NCI-H2029 treated with DMSO at 0.1 percent for 48 hours (cell line): ENCODE data around the gene GABRG3.
"Not testable (repeated sequence)": the region's sequence is repeated elsewhere in the genome, so short reads cannot be mapped to it uniquely, and the experiment has no call there.

Experiments used
- DNase-seq: peaks from one replicate; lab custom pipeline; 2025; lab: John Stamatoyannopoulos, UW

The GABRG3 gene

DNA sequence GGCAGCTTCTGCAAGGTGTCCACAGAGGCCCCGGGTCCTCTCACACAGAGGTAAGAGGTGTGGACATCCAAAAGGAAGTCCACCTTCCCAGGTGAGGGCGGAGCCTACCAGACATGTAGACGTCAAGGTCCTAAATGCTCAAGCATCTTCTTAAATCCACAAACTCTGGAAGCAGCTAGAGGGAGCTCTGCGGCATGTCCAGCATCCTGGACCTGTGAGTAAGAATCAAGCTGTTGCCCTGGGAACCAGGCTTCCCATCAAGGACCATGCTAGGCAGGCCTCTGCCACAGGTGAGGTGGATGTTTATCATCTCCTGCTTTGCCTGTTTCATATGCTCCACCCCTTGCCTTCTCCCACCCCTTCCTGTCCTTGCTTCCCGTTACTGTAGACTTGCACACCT, 368.2 kb downstream of the GABRG3 start:
- DNase-seq: no peak

DNA sequence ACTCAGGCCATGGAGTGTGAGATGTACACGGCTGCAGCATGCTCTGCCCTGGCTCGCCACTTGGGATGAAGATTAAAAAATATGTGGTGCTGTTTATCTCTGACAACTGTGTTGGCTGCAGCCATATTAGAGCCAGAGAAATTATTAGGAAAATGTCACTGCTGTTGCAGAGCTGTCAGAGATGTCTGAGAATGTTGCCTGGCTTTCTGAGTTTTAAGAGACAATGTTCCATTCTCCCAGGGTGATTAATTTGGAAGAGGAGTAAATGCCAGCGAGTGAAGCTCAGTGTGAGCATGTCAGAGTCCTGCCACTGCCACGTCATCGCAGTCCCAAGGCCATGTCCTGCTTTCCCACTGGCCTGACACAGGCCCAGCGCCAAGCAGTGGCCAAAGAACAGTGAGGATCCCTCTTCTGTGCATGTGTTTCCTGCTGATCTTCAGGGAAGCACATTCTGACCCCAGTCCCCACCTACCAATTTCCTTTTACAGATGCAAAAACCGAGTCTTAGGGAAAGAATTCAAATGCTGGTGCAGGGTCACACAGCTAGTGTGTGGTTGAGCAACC, 370.9 kb downstream of the GABRG3 start:
- DNase-seq: no peak

DNA sequence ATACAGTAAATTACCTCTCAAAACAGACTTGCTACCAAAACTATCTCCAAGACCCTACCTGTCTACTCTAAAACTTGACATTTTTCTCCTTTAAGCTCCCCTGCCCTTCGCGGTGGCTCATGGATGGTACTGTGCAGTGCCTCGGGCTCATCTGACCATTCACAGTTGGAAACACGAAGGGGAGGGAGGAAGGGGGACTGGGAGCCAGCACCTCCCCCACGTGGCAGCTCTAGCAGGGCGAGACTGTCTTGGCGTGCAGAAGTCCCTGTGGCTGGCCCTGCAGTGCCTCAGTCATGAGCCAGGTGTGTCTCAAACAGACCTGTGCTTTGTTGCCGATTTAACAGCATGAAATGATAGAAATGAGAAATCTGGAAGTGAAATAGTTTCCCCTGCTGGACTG, 372.0 kb downstream of the GABRG3 start:
- DNase-seq: no peak

DNA sequence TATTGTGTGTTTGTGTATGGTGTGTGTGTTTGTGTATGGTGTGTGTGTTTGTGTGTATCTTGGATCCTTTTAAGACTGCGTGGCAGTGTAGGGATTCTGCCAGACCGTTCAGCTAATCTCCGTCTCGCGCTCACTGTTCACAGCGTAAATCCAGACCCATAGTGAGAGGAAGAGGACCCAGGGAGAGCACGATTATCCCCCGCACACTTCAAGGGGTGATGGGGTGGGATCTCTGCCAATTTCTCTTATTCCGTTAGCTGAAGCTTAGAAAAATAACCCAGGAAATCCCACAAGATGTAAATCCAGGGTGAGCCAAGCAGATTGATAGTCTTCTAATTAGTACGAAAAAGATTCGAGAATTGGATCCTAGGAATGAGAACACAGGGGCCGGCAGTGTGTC, 381.2 kb downstream of the GABRG3 start:
- no peak for DNase-seq

DNA sequence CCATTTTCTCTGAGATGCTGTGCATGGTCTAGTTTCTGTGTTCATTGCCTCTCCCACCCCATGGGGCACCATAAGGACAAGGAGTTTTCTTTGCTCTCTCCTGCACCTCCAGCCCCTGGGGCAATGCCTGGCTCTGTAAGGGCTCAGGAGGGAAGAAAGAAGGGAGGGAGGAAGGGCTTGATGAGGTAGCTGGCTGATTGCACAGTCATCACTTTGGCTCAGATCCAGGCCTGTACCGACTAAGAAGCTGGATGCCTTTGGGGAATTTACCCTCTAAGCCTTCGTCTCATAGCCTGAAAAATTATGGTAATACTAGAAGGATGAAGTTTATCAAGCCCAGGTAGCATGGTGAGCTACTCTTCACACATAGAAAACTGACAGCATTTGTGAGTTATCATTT, 382.9 kb downstream of the GABRG3 start:
- DNase-seq: no peak

DNA sequence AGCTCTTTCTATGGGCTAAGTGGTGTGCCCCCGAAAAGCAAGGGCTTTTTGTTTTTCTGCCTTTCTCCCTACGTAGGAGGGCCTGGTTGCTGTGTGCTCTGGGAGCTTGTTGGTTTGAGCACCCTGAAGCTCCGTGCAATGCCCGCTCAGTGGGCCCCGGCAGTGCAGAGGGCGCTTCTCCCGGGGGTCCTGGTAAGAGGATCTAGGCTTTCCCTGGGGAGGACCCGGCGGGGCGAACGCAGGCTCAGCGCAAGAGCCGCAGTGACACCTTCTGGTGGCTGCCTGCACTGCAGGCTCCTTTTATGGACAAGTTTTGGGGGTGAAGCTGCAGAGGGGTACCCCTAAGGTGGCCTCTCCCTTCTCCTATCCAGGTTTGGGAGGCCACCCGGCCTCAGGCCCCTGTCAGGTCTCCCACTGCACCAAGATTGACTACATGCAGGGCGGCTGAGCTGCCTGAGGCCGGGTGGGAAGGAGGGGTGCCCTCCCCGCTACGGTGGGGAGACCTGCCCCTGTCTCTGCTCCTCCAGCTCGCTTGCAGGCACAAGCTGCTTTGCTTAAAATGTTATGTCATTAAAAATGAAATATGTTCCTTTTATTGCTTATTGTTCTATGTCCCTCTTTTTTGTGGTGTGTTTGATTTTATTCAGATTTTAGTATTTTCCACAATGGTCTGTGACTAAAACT, 387.9 kb downstream of the GABRG3 start:
- DNase-seq: no peak

DNA sequence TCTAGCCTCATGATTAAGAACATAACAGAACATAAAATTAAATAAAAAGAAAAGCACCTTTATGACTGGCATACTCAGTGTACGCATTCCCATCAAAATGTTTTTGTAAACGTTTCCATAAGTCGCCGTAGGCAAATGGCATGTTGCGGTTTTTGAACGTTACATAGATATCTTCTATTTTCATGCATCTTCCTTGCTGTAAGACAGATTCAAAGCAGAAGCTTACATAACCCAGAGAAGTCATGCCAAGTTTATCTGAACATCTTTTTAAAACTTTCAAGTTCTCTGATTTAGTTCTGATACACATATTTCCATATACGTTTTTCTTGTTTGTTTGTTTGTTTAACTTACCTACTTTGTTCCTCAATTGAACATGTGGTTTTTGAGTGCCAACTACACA, 388.6 kb downstream of the GABRG3 start:
- no peak for DNase-seq

DNA sequence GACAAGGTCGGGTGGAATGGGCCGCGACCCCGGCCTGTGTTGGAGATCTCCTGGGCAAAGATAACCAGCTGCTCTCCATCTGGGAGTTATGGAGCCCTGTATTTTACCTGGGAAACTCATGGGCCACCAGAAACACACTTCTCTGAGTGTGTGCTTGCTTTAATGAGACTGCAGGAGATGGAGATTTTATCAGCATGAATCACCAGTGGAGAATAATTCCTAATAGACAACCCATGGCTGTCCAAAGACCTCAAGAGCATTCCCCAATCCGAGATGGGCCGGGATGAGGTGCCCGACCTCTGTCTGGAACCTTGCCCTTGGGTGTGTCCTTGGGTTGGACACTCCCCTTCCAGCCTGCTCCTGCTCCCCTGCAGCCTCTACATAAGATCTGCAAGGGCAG, 389.3 kb downstream of the GABRG3 start:
- DNase-seq: no peak

DNA sequence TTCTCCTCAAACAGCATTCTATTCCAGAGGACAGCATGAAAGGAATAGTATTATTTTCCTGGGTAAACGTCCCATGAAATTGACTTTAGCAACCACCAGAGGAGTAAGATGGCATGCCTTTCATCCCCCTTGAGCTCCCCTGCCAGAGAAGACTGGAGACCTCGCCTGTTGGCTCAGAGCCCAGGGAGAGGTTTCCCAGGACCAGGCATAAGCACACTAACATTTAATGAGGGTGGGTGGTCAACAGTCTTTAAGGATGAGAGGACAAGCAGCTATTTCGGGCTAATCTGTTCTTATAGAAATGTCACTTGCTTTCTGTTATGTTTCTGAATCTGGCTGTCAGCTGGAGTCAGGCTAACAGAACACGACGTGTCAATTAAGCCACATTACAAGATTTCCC, 390.5 kb downstream of the GABRG3 start:
- DNase-seq: no peak

DNA sequence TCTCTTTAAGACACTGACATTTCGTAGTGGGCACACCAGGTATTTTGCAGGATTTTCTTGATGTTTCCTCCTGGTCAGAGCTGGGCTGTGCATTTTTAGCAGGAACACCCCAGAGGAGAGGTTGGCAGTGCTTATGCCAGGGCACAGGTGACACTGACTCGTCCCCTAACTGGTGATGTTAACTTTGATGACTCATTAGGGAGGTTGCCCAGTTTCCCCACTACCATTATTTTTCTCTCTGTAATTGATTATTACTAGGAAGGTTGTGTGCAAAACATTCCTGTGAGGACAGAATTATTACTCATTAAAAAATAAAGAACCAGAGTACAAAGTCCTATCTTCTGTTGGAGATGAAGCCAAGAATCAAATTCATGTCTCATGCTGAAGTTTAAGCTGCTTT, 394.5 kb downstream of the GABRG3 start:
- no peak for DNase-seq

DNA sequence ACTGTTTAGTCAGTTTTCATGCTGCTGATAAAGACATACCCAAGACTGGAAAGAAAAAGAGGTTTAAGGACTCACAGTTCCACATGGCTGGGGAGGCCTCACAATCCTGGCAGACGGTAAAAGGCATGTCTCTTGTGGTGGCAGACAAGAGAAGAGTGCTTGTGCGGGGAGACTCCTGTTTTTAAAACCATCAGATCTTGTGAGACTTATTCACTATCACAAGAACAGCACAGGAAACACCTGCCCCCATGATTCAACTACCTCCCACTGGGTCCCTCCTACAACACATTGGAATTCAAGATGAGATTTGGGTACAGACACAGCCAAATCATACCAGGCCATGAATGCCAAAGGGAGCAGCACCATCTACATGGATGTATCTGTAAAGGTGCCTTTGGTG, 406.4 kb downstream of the GABRG3 start:
- DNase-seq: not testable (repeated sequence)

DNA sequence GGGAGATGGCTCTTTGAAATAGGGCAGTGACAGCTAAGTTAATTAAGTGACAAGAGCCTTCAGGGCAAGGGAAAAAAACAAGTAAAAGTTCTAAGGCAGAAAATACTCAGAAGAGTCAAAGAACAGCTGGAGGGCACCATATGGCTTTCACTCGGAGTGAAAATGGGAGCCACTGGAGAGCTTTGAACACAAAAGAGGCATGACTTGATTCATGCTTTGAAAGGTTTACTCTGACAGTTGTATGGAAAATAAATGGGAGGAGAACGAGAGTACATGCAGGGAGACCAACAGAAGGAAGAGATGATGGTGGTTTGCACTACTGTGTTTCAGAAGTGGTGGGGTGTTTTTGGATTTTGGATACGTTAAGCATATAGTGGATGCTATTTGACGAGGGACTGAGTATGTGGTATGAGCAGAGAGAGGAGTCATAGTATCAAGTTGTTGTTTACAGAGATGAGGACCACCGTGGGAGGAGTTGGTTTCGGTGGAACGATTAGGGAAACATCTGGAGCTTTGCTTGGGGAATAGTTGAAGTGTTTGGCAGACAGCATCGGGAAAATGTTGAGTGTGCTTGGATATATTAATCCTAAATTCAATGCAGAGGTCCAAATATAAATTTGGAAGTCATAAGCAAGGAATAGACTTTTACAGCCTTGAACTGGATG, 411.5 kb downstream of the GABRG3 start:
- no peak for DNase-seq

DNA sequence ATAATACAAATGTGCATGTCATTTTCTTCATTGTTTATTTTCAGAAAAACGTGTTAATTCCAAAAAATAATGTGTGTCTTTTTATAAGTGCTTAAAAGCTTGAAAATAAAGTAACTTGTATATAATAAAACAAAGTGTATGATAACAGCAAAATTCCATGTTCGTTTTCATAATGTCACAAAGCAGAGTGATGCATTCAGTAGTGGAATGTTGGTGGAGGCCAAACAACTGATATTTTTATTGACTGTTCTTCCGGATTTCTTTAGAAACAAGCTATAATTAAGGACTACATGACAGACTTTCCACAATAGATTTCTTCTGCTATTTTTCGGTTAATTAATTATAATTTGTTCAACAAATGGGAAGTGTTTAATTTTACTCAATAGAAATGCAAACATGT, 412.7 kb downstream of the GABRG3 start:
- no peak for DNase-seq

DNA sequence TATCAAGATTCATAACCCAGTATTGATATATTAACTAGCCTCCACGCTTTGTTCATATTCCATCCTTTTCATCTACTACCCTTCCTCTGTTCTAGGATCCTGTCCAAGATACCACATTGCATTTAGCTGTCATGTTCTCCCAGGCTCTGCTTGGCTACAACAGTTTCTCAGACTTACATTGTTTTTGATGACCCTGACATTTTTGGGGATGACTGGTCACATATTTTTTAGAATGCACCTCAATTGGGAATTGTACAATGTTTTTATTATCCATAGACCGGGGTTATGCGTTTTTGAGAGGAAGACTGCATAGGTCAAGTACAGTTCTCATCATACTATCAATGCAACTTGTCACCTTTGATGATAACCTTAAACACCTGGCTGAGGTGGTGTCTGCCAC, 421.2 kb downstream of the GABRG3 start:
- no peak for DNase-seq

DNA sequence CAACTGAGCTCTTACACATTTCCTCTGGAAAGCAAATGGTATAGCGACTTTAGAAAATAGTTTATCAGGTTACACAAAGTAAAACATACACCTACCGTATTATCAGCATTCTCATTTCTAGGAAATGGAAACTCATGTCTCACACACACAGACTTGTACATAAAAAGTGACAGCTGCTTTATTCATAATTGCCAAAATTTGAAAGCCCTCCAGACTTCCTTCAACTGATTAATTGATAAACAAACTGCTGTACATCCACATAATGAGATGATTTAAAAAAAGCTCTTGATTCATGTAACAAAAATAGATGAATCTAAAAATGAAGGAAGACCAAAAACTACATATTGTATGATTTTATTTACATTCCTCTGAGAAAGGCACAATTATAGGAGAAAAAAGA, 425.5 kb downstream of the GABRG3 start:
- no peak for DNase-seq

DNA sequence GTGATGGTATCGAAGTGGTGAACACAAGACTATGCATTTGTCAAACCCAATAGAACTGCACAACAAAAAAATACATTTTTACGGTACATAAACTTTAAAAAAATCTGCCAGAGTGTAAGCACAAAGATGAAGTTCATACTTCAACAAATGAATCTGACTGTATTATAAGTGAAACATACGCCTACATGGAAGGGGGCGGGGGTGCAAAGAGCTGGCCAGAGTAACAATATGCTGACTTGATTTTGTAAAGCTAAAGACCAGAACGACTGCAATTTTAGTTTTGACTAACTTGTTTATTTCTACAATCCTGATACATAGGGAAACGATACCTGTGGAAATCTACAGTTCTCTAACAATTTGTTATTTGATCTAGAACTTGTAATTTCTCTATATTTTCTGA, 426.0 kb downstream of the GABRG3 start:
- no peak for DNase-seq

DNA sequence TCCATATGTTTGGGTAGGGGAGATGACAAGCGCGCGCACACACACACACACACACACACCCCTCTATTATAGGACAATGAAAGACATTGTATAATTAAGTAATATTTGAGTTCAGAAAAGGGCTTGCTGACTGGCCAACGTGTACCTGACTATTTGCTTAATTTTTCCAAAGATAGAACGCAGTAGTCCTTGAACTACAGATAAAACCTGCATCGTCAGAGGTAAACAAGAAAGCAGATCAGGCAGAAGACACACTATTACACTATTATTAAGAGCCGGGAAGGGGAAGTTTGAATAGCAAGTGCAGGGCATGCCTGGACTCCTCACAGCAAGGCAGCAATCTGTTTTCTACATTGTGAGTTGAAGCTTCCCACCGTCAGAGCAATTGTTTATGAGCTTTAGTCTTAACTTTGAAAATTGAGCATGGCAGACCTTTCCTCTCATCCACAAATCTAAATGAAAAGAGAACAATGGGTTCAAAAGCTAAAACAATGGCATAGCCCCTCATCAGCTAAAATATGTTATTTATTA, 427.7 kb downstream of the GABRG3 start:
- DNase-seq: no peak

DNA sequence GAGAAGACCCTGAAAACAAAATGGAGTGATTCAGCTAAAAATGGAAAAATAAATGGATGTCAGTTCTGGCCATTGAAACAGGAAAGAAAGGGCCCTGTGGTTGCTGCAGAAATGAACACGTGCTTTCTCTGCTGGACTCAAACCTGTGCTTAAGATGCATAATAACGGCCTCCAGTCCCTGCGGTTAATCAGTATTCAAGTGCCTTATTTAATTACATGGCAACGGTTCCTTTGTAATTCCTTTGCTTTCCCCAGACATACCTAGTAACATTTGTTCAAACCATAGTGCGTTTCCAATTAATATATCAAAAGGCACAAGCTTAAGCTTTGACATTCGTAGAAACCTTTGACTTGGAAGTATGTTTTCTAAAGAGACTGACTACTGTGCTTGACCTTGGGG, 428.3 kb downstream of the GABRG3 start:
- DNase-seq: no peak

DNA sequence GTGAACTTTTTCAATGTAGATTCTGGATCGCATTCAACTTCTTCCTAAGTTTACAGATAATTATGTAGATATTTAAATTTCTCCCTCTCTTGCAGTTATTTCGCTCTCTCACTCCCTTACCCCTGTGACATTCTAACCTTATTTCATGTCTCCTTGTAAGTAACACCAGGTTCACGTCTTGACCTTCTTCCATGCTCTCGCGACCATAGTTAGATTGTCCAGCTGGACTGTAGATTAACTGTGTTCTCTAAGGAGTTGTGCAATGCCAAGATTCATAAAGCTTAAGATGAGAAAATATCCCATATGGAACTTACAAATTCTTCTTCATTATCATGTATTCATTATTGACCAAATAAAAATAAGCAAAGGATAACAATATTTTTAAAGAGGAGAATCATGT, 430.5 kb downstream of the GABRG3 start:
- DNase-seq: no peak

DNA sequence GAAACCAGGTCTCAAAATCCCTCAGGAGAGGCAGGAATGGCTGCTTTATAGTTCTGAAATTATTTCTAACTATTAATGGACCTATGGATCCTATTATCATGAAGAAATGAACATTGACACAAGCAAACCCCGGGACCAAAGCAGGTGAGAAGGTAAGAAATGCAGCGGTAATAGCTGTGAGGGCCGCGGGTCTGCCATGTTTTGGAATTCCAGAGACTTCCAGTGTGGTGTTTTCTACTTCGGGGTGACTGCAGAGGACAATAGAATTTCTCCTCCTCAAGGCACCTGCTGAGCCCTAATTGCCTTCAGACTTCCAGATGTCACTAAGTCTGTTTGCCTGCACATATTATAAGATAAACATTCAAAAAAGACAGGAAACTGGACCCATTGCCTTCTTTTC, 437.4 kb downstream of the GABRG3 start:
- no peak for DNase-seq

DNA sequence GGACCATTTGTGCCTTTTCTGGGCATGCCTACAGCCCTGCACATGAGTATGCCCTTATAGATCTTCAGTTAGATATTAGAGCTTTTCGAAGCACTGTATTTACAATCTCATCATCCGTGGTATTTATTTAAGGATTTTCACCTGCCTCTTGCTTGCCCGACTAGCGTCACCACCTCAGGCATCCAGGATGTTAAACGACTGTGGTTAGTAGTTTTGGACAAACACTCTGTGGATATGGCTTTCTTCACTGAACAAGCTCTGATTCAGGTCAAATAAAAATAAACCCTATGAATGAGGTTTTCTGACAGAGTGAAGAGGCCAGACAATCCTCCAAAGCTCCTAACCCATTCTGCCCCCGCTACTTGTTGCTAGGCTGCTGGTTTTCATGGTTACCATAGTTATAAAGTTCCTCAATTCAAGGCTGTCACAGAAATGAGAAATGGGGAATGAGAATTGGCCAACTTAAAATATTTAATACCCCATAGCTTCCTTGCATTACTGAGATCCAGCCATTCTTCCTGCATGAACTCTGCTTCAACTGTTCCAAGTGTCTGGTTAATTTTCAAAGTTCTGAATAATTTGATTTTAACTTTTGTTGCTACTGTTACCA, 440.1 kb downstream of the GABRG3 start:
- peak; percentile 36 for DNase-seq

DNA sequence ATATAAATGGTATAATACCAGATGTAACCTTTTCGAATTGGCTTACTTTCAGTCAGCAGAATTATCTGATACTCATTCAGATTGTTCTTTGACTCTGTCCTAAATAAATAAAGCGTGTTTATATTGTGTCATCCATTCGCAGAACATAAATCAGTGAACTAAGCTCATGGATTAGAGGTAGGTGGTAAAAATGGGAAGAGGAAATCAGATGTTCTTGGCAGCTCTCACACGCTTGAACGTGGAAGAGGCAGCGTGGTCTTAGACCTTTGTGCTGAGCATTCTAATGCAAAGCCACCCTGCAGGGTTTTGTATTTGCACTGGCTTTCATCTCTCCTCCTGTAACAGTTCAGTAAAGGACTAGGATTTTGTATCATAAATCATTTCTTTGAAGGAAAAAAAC, 441.4 kb downstream of the GABRG3 start:
- peak; percentile 8 for DNase-seq
